Measurements from ENCODE around the gene LRFN4. TPM values are rescaled to one million over a fixed set of nuclear protein-coding genes. Genes with fewer than 3 reads are reported as not detected.

LRFN4 gene
- total and polyA plus RNA-seq, 2 of the 8 experiments (the other 6 are each of a cell fraction or from before 2014, with no cell fraction given): 49.8 to 64.3 TPM

GRCh38 chr11:66840317-66841091 lies 16.4 kb upstream of the LRFN4 start (continued):
- TF ChIP-seq CHD1 (IDR thresholded peaks at IDR 0.05; ENCODE audit: low read depth, low read length) (no peak), YY1 (IDR thresholded peaks at IDR 0.05; ENCODE audit: low read depth, low read length) (no peak)

Data from H1 (cell line).